Endothelial cell (in vitro differentiated cells): ENCODE measurements around the gene PLEKHA7. TPM values are rescaled to one million over a fixed set of nuclear protein-coding genes. Genes with fewer than 3 reads are reported as not detected.

ENCODE experiments used
- DNase-seq: peaks from one replicate; pipeline ENCODE4 v3.0.0; 2021; ENCODE audit warnings: low spot score
- H3K27ac Mint-ChIP-seq: one replicate; pipeline ENCODE4 v1.8.0; 2021; ENCODE audit warnings: mixed read lengths, inconsistent platforms; ENCODE audit not compliant: unreplicated experiment
- H3K27me3 Mint-ChIP-seq: one replicate; pipeline ENCODE4 v1.8.0; 2021; ENCODE audit warnings: mild to moderate bottlenecking, moderate library complexity, mixed read lengths, inconsistent platforms; ENCODE audit not compliant: unreplicated experiment
- H3K36me3 Mint-ChIP-seq: one replicate; pipeline ENCODE4 v1.8.0; 2021; ENCODE audit warnings: mild to moderate bottlenecking, low read depth, mixed read lengths, inconsistent platforms; ENCODE audit not compliant: unreplicated experiment
- H3K4me1 Mint-ChIP-seq: one replicate; pipeline ENCODE4 v1.8.0; 2021; ENCODE audit warnings: mild to moderate bottlenecking, mixed read lengths, inconsistent platforms; ENCODE audit not compliant: unreplicated experiment
- H3K4me3 Mint-ChIP-seq: one replicate; pipeline ENCODE4 v1.8.0; 2021; ENCODE audit warnings: mild to moderate bottlenecking, mixed read lengths, inconsistent platforms; ENCODE audit not compliant: unreplicated experiment
- H3K9me3 Mint-ChIP-seq: one replicate; pipeline ENCODE4 v1.8.0; 2021; ENCODE audit warnings: mixed read lengths, inconsistent platforms; ENCODE audit not compliant: unreplicated experiment
- CTCF ChIP-seq: fragments of 200-600 bp; sonication (generic); IDR thresholded peaks from one replicate; pipeline ENCODE4 v1.5.0; 2021; ENCODE audit warnings: antibody characterized with exemption; ENCODE audit not compliant: unreplicated experiment
- total RNA-seq: library from RNA; stranded (reverse); fragmentation: NEBNext Ultra II Directional; extraction: Animal tissue kit (Norgen Biotek cat#: 25700); gene quantifications from one replicate; pipeline ENCODE4 v1.2.1, GENCODE V29; 2021; ENCODE audit not compliant: unreplicated experiment

PLEKHA7 gene
- total RNA-seq, 1 donor from 2014 or later: 8.2 TPM

- Mint-ChIP-seq H3K27me3 (peaks cover 5% of the 10 kb centered on the region), H3K4me1 (peaks cover 4% of the 10 kb centered on the region), H3K9me3 (no peaks in the 10 kb centered on the region), H3K36me3 (no peaks in the 10 kb centered on the region), H3K4me3 (no peak overlapping the region), H3K27ac (no peak overlapping the region)
- TF ChIP-seq CTCF: no peak
- DNase-seq: peak; percentile 33
Measured at GRCh38 chr11:17013548-17014320, 480 bp downstream of the PLEKHA7 start.

- H3K9me3 Mint-ChIP-seq: no peaks in the 10 kb centered on the region
- no peak overlapping the region for H3K27ac Mint-ChIP-seq
- H3K27me3 Mint-ChIP-seq: peaks cover 5% of the 10 kb centered on the region
- H3K4me1 Mint-ChIP-seq: peaks cover 4% of the 10 kb centered on the region
- DNase-seq: peak; percentile 52
- TF ChIP-seq CTCF: no peak
- H3K4me3 Mint-ChIP-seq: no peak overlapping the region
- no peaks in the 10 kb centered on the region for H3K36me3 Mint-ChIP-seq
Measured at GRCh38 chr11:17012712-17013547, 1.3 kb downstream of the PLEKHA7 start.

- peaks cover 4% of the 10 kb centered on the region for H3K4me1 Mint-ChIP-seq
- H3K4me3 Mint-ChIP-seq: no peak overlapping the region
- no peak for DNase-seq
- no peak for TF ChIP-seq CTCF
- H3K27ac Mint-ChIP-seq: no peak overlapping the region
- peaks cover 5% of the 10 kb centered on the region for H3K27me3 Mint-ChIP-seq
- no peaks in the 10 kb centered on the region for H3K9me3 Mint-ChIP-seq
- no peaks in the 10 kb centered on the region for H3K36me3 Mint-ChIP-seq
Measured at GRCh38 chr11:17012179-17012578, 2.0 kb downstream of the PLEKHA7 start.

- peaks cover 4% of the 10 kb centered on the region for H3K4me1 Mint-ChIP-seq
- no peaks in the 10 kb centered on the region for H3K36me3 Mint-ChIP-seq
- no peak for DNase-seq
- H3K4me3 Mint-ChIP-seq: no peak overlapping the region
- peaks cover 4% of the 10 kb centered on the region for H3K27me3 Mint-ChIP-seq
- no peak for TF ChIP-seq CTCF
- no peak overlapping the region for H3K27ac Mint-ChIP-seq
- no peaks in the 10 kb centered on the region for H3K9me3 Mint-ChIP-seq
Measured at GRCh38 chr11:17010851-17011420, 3.3 kb downstream of the PLEKHA7 start.
